Measurements from ENCODE around the gene OBP2B. TPM values are rescaled to one million over a fixed set of nuclear protein-coding genes. Genes with fewer than 3 reads are reported as not detected.
"Not testable (repeated sequence)": the region's sequence is repeated elsewhere in the genome, so short reads cannot be mapped to it uniquely, and the experiment has no call there.

Gene OBP2B
- total RNA-seq, 1 donor from 2014 or later: not detected

DNA sequence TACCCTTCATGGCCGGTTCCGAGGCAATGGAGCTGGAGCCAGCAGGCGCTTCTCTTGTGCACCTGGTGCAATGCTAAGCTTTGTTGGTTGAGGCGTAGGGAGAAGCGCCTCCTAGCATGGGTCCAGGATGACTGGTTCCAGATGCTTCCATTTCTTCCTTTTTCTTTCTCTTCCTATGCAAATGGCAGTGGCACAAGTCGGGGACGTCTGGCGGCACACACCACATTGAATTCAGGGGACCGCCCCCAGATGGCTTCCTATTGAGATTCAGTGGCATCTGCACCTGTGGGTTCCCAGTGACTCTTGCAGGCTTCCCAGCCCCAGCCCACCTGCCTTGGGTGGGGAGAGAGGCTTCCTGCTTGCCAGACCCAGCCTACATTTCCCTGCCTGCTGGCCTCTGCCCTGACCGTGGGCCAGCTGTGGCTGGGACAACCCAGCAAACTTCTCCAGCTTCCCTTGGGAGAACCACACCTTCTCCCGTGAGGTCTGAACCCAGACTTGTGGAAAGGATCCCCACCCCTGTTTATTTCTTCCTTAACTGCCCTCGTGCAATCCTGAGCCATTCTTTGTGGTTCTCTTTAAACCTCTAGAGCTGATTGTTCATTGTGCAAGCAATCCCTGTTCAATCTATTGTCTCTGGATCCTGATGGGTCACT is 8.4 kb upstream of the OBP2B start:
- H3K27me3 ChIP-seq (ENCODE audit: low read depth); H3K9me3 ChIP-seq; DNase-seq; H3K4me1 ChIP-seq; intact Hi-C loops (cut with DNase I); ATAC-seq; H3K4me3 ChIP-seq; H3K27ac ChIP-seq; H3K36me3 ChIP-seq: not testable (repeated sequence)

- H3K36me3 ChIP-seq; H3K9me3 ChIP-seq; H3K27ac ChIP-seq; H3K27me3 ChIP-seq (ENCODE audit: low read depth); H3K4me1 ChIP-seq; intact Hi-C loops (cut with DNase I); ATAC-seq; DNase-seq; H3K4me3 ChIP-seq: not testable (repeated sequence)
Observed at GRCh38 chr9:133214276-133214675, 5.2 kb upstream of the OBP2B start.

- no peak overlapping the region for H3K4me3 ChIP-seq
- no peaks in the 10 kb centered on the region for H3K9me3 ChIP-seq
- H3K27ac ChIP-seq: no peak overlapping the region
- DNase-seq: no peak
- no peak for ATAC-seq
- H3K27me3 ChIP-seq (ENCODE audit: low read depth): peaks cover 9% of the 10 kb centered on the region
- H3K4me1 ChIP-seq: no peaks in the 10 kb centered on the region
- no peaks in the 10 kb centered on the region for H3K36me3 ChIP-seq
- intact Hi-C loops (cut with DNase I): no loop called here
- TF ChIP-seq, protein P1, sequence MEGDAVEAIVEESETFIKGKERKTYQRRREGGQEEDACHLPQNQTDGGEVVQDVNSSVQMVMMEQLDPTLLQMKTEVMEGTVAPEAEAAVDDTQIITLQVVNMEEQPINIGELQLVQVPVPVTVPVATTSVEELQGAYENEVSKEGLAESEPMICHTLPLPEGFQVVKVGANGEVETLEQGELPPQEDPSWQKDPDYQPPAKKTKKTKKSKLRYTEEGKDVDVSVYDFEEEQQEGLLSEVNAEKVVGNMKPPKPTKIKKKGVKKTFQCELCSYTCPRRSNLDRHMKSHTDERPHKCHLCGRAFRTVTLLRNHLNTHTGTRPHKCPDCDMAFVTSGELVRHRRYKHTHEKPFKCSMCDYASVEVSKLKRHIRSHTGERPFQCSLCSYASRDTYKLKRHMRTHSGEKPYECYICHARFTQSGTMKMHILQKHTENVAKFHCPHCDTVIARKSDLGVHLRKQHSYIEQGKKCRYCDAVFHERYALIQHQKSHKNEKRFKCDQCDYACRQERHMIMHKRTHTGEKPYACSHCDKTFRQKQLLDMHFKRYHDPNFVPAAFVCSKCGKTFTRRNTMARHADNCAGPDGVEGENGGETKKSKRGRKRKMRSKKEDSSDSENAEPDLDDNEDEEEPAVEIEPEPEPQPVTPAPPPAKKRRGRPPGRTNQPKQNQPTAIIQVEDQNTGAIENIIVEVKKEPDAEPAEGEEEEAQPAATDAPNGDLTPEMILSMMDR (IDR thresholded peaks at IDR 0.05): no peak
Observed at GRCh38 chr9:133210609-133211008, 1.6 kb upstream of the OBP2B start.

- no peaks in the 10 kb centered on the region for H3K36me3 ChIP-seq
- TF ChIP-seq, protein P1 (IDR thresholded peaks at IDR 0.05): no peak
- H3K9me3 ChIP-seq: no peaks in the 10 kb centered on the region
- no peaks in the 10 kb centered on the region for H3K4me1 ChIP-seq
- ATAC-seq (no peak), DNase-seq (no peak)
- H3K27ac ChIP-seq: no peak overlapping the region
- no peak overlapping the region for H3K4me3 ChIP-seq
- intact Hi-C loops (cut with DNase I): no loop called here
- H3K27me3 ChIP-seq (ENCODE audit: low read depth): peaks cover 9% of the 10 kb centered on the region
Observed at GRCh38 chr9:133210202-133210532, 1.1 kb upstream of the OBP2B start.

GRCh38 chr9:133209327-133210201 is 514 bp upstream of the OBP2B start:
- not testable (repeated sequence) for H3K27ac ChIP-seq, DNase-seq

DNA sequence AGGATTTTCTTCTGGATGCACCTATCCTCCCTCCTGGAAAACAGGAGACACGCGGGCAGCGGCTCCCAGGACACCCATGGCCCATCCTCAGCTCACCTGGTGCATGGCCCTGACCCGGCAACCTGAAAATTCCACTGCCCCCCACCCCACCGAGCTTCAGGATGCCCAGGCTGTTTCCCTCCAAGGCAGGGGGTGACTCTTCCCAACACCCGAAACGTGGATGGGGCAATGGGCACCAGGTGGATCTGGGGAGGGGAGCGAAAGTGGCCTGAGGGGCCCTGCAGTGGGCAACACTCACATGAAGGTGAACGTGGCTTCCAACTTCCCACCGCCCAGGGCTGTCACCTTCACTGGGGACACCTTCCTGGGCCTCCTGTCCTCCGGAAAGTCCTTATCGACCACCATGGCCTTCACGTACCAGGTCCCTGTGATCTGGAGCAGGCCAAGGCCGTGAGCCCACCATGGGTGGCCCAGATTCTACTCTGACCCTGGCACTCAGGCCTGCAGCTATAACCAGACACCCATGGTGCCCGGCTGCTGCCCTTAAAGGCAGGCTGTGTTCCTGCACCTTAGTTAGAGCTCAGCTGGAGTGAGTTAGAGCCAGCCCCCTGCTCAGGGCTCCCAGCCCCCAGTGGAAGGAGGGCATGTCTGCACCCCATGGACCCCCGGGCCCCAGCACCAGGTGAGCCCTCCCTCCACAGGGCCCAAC is 725 bp downstream of the OBP2B start:
- intact Hi-C loops (cut with DNase I): not testable (repeated sequence)

More at GRCh38 chr9:133209327-133210201, 514 bp upstream of the OBP2B start:
- H3K9me3 ChIP-seq; H3K4me3 ChIP-seq; intact Hi-C loops (cut with DNase I); H3K4me1 ChIP-seq; ATAC-seq; H3K36me3 ChIP-seq; H3K27me3 ChIP-seq (ENCODE audit: low read depth): not testable (repeated sequence)

DNA sequence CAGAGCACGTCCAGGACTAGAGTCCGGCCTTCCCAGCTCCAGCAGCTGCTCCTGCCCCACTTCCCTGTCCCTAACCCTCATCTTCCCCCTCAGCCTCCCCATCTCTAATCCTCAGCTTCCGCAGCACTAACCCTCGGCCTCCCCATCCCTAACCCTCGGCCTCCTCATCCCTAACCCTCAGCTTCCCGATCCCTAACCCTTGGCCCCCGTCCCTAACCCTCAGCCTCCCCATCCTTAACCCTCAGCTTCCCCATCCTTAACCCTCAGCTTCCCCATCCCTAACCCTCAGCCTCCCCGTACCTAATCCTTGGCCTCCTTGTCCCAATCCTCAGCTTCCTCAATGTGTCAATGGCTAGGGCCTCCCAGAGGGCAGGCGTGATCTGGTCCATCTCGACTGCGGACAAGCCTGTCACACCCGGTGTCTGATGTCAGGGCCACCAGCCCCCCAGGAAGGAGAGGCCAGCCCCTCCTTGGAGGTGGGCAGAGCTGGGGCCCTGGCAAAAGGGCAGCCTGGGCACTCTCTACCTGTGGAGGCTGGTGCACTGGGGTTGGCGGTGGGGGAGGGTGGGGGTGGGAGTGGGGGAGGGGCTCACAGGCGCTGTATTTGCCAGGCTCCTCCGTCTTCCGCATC is 1.4 kb downstream of the OBP2B start:
- TF ChIP-seq, protein P1 (IDR thresholded peaks at IDR 0.05): no peak
- Histone ChIP-seq H3K27ac (no peak overlapping the region), H3K4me3 (no peak overlapping the region), H3K9me3 (no peaks in the 10 kb centered on the region), H3K27me3 (ENCODE audit: low read depth) (peaks cover 9% of the 10 kb centered on the region), H3K36me3 (no peaks in the 10 kb centered on the region), H3K4me1 (no peaks in the 10 kb centered on the region)
- no peak for DNase-seq
- no peak for ATAC-seq
- intact Hi-C loops (cut with DNase I): no loop called here

More for the DNA sequence above, 725 bp downstream of the OBP2B start:
- not testable (repeated sequence) for ATAC-seq; H3K4me1 ChIP-seq; H3K9me3 ChIP-seq; H3K27ac ChIP-seq; DNase-seq; H3K36me3 ChIP-seq; H3K4me3 ChIP-seq; H3K27me3 ChIP-seq (ENCODE audit: low read depth)

All from lower lobe of right lung (tissue), 2 donors.